Large intestine (tissue), 3 donors: ENCODE results near the gene TMEM40. TPM values are rescaled to one million over a fixed set of nuclear protein-coding genes. Genes with fewer than 3 reads are reported as not detected.
"Not testable (repeated sequence)": the region's sequence is repeated elsewhere in the genome, so short reads cannot be mapped to it uniquely, and the experiment has no call there.

Experiments used
- DNase-seq, 2 donors: peaks; one replicate each; pipeline versions ENCODE4 v3.0.0 to v3.0.0-alpha.2; 2013
- H3K27ac ChIP-seq: one replicate; pipeline ENCODE4 v1.5.1; 2013; ENCODE audit warnings: low read length
- H3K27me3 ChIP-seq: 2 replicates; pipeline ENCODE4 v1.6.1; 2013; ENCODE audit warnings: low read length; ENCODE audit not compliant: control insufficient read depth, insufficient read depth
- H3K36me3 ChIP-seq: 2 replicates; pipeline ENCODE4 v1.6.1; 2013; ENCODE audit warnings: low read length; ENCODE audit not compliant: control insufficient read depth, insufficient read depth
- H3K4me1 ChIP-seq: one replicate; pipeline ENCODE4 v1.6.1; 2013; ENCODE audit warnings: low read length; ENCODE audit not compliant: control insufficient read depth, insufficient read depth
- H3K4me3 ChIP-seq: one replicate; pipeline ENCODE4 v1.5.1; 2013; ENCODE audit warnings: low read length
- H3K9me3 ChIP-seq: one replicate; pipeline ENCODE4 v1.6.1; 2013; ENCODE audit warnings: mild to moderate bottlenecking, low read depth, low read length, moderate library complexity; ENCODE audit not compliant: control insufficient read depth
- WGBS: methylation state at CpG from one replicate; pipeline ENCODE4 v1.1.5; 2013; ENCODE audit warnings: low lambda C conversion rate; ENCODE audit not compliant: insufficient coverage; 5-methylcytosine and 5-hydroxymethylcytosine counted together
- polyA plus RNA-seq: library from polyadenylated mRNA; unstranded; fragments of 120-200 nt; gene quantifications from one replicate; pipeline ENCODE4 v1.2.1, GENCODE V29; 2013

TMEM40 gene
- polyA plus RNA-seq, 1 donor, result 0.10 TPM

DNA sequence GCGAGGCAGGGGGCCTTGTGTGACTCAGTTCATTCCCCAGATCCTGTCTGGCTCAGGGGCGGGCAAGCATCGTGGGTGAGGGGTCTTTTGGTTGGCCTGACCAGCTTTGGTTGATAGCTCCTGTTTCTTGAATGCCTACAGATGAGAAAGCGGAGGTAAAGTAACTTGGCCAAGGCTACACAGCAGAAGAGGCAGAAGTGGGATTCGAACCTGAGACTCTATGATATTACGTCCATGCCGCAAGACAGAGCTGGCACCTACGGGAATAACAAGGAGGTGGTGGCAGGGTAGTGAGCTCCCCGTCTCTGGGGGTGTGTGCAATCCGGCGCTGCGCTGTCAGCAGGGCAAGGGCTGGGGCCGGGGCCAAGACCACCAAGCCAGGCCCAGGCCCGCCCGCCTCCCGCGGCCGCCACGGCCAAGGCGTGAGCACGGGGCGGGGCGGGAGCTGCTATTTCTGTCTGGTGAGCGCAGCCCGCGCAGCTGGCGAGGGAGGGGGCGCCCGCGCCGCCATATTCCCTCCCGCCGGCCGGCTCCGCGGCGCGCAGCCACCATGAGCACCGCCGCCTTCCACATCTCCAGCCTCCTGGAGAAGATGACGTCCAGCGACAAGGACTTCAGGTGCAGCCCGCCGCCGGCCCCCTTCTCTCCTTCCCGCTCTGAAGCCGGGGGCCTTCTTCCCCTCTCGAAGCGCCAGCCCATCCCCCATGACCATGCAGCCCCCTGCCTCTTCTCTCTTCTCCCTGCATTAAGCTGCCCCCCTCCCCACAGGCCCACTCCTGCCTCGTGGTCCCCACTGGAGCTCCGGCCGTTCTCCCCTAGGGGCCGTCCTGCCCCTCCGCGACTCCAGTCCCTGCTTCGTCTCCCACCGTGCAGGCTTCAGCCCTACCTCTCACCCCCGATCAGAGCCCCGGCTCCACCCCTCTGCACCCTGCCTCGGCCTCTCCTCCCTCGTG is 37.4 kb upstream of the TMEM40 start, which contains the start of gene CAND2:
Gene CAND2, plus strand, starts transcription at position 510 of the 953 bp plus-strand sequence. Its CDS starts 41 bp downstream, at position 551.
- H3K27ac ChIP-seq, result peak within 1 kb of the TSS; percentile 8
- no peaks in the 10 kb centered on the region for H3K36me3 ChIP-seq
- H3K4me1 ChIP-seq, result no peaks in the 10 kb centered on the region
- H3K9me3 ChIP-seq, result no peaks in the 10 kb centered on the region
- DNase-seq, result peak; percentile 41 to 64
- H3K27me3 ChIP-seq, result peaks cover 7% of the 10 kb centered on the region
- peak within 1 kb of the TSS; percentile 50 for H3K4me3 ChIP-seq
- 0% methylated on average over 4 of the region's 61 CpGs for WGBS

DNA sequence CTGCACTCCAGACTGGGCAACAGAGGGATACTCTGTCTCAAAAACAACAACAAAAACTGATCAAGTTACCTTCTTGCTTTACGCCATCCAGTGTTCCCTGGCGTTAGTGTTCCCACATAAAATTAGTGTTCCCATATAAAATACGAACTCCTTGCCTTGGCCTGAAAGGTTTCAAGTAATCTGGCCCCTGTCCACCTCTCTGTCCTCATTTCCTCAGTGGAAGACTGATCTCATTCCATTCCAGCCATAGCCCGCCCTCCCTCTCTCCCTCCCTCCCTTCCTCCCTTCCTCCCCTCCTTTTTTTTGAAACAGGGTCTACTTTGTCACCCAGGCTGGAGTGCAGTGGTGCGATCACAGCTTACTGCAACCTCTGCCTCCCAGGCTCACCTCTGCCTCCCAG is 34.6 kb upstream of the TMEM40 start:
- no peaks in the 10 kb centered on the region for H3K36me3 ChIP-seq
- H3K4me1 ChIP-seq, result no peaks in the 10 kb centered on the region
- no CpG with 5 or more reads among the region's 5 CpGs for WGBS
- no peaks in the 10 kb centered on the region for H3K9me3 ChIP-seq
- H3K4me3 ChIP-seq, result no peak overlapping the region
- no peak for DNase-seq
- no peak overlapping the region for H3K27ac ChIP-seq
- H3K27me3 ChIP-seq, result peaks cover 7% of the 10 kb centered on the region

DNA sequence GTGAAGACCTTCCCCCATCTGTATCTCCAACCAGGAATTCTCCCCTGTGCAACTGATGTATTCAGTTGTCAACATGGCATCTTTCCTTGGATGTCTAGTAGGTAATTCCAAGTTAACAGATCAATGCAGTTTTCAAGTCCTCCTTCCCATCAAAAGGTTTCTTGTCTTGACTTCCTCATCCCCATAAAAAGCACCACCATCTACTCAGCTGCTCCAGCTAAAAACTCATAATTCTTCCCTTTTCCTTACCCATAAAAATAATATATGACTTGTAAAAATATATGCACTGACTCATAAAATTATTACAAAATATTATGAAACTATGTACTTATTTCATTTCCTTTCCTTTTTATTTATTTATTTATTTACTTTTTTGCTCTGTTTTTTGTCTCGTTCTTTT is 32.4 kb upstream of the TMEM40 start:
- H3K36me3 ChIP-seq, result no peaks in the 10 kb centered on the region

DNA sequence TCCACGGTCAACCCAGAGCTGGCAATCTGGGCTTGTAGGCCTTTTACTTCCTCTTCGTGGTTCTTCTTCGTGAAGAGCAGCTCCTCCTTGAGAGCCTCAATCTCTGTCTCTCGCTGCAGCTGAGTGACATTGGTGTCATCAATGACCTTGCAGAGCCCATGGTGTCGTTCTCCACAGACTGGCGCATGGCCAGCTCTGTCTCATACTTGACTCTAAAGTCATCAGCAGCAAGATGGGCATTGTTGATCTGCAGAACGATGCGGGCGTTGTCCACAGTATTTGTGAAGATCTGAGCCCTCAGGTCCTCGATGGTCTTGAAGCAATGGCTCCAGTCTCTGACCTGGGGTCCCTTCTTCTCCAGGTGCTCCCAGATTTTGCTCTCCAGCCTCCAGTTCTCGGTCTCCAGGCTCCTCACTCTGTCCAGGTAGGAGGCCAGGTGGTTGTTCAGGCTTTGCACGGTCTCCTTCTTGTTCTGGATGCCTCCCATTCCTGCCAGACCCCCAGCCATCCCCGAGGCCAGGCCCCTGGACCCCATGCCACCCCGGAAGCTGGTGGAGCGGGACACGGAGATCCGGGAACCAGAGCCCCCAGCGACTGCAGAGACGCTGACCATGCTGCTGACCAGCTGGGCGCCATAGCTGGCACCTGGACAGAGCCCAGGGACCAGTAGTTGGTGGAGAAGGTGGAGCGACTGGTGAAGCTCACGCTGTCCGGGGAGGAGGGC is 29.1 kb upstream of the TMEM40 start:
- H3K4me1 ChIP-seq, DNase-seq, H3K27me3 ChIP-seq, H3K27ac ChIP-seq, H3K36me3 ChIP-seq, H3K4me3 ChIP-seq, H3K9me3 ChIP-seq: not testable (repeated sequence)
- WGBS, result no CpG with 5 or more reads among the region's 23 CpGs

More for the DNA sequence above, 32.4 kb upstream of the TMEM40 start:
- H3K27me3 ChIP-seq, result peaks cover 7% of the 10 kb centered on the region
- H3K4me1 ChIP-seq, result no peaks in the 10 kb centered on the region
- 83% methylated on average over 1 of the region's 1 CpG for WGBS
- no peaks in the 10 kb centered on the region for H3K9me3 ChIP-seq
- H3K4me3 ChIP-seq, result no peak overlapping the region
- H3K27ac ChIP-seq, result no peak overlapping the region
- no peak for DNase-seq

DNA sequence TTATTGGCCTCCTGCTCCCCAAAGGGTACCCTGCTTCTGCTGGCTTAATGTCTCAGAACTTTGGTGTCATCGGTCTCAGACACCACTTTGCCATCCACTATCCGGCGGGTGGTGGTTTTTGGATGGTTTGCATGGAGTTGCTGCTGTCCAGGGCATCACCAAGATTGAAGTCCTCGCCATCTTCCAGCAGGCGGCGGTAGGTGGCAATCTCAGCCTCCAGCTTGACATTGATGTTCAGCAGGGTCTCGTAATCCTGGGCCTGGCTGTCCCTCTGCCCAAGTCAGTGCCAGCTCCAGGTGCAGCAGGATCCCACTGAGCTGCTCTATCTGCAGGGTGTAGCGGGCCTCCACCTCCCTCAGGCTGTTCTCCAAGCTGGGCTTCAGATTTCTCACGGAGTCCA is 28.3 kb upstream of the TMEM40 start:
- not testable (repeated sequence) for H3K27ac ChIP-seq, DNase-seq, H3K36me3 ChIP-seq, H3K4me3 ChIP-seq, H3K4me1 ChIP-seq, H3K9me3 ChIP-seq, H3K27me3 ChIP-seq
- WGBS, result no CpG with 5 or more reads among the region's 9 CpGs

DNA sequence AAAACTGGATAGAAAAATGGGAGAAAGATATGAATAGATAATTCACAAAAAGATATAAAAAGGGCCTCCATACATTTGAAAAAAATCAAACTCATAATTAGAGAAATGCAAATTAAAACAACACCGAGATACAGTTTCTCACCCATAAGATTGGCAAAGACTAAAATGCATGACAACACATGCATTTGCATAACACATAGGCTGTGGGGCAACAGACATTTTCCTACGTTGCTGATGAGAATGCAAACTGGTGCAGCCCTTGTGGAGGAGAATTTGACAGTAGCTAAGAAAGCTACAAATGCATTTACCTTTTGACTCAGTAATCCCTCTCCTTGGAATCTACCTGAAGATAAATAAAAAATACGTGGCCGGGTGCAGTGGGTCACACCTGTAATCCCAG is 26.0 kb upstream of the TMEM40 start:
- Histone ChIP-seq H3K4me1 (no peaks in the 10 kb centered on the region), H3K36me3 (no peaks in the 10 kb centered on the region), H3K9me3 (no peaks in the 10 kb centered on the region), H3K27me3 (peaks cover 4% of the 10 kb centered on the region), H3K4me3 (no peak overlapping the region), H3K27ac (no peak overlapping the region)
- WGBS, result 40% methylated on average over 1 of the region's 4 CpGs
- DNase-seq, result no peak

DNA sequence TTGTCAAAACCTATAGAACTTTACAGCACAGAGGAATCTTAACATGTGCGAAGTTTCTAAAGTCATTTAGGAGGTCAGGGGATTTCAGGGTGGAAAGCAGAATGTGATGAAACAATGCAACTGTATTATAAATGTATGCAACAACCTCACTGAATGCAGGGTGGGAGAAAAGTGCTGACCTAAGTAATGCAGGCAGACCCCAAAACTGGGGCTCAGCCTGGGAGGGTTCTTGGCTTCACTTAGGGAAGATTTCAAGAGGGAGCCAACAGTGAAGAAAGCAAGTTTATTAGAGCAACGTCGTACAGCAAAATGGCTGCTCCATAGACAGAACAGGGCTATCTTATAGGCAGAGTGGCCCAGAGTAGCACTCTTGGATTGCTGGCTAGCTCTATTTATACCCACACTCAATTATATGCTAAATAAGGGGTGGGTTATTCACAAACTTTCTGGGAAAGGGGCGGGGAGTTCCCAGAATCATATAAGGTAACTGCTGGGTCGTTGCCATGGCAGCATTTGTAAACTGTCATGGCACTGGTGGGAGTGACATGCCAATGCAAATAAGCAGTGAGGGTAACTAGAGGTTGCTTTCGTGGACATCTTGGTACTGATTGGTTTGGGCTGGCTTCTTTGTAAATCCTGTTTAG is 23.2 kb upstream of the TMEM40 start:
- H3K9me3 ChIP-seq, result no peaks in the 10 kb centered on the region

DNA sequence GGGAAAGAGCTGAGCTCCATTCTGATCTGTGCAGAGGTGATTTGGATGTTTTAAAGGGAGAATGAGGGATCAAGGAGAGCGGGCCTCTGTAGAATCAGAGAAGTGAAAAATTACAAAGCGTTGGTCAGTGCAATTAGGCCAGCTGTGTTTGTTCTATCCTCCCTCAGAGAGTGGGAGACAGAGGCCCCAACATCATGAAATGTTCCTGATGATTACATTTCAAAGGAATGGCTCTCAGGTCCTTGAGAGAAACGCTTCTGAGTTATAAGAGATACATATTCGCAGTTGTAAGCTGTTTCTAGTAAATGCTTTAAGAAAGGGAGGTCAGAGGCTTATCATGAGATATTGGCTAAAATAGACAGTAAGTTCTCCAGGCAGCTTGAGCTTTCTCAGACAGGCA is 21.7 kb upstream of the TMEM40 start:
- Histone ChIP-seq H3K27ac (no peak overlapping the region), H3K4me3 (no peak overlapping the region), H3K4me1 (no peaks in the 10 kb centered on the region), H3K9me3 (no peaks in the 10 kb centered on the region), H3K36me3 (no peaks in the 10 kb centered on the region), H3K27me3 (peaks cover 4% of the 10 kb centered on the region)
- no peak for DNase-seq
- WGBS, result 49% methylated on average over 3 of the region's 4 CpGs

More for the DNA sequence above, 23.2 kb upstream of the TMEM40 start:
- H3K27ac ChIP-seq, result no peak overlapping the region
- DNase-seq, result no peak
- no peak overlapping the region for H3K4me3 ChIP-seq
- no peaks in the 10 kb centered on the region for H3K36me3 ChIP-seq
- no peaks in the 10 kb centered on the region for H3K4me1 ChIP-seq
- peaks cover 4% of the 10 kb centered on the region for H3K27me3 ChIP-seq
- WGBS, result no CpG with 5 or more reads among the region's 6 CpGs

DNA sequence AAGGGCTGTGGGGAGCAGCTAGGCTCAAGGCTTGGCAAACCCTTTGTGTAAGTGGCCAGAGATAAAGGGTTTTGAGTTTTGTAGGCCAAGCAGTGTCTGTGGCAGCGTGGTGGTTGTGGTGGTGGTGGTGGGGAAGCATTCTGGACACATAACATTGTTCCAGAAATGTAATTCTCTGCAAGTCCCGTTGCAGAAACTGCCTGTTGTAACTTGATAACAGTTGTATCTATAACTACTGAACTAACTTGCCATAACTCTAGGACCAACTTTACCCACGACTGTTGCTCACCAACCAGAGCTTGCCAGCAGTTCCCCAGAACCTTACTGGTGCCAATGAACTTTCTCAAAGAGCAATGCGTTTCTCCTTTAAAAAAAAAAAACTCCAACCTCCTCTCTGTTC is 18.1 kb upstream of the TMEM40 start:
- no CpG with 5 or more reads among the region's 4 CpGs for WGBS
- Histone ChIP-seq H3K27ac (no peak overlapping the region), H3K4me3 (no peak overlapping the region), H3K27me3 (no peaks in the 10 kb centered on the region), H3K36me3 (no peaks in the 10 kb centered on the region), H3K4me1 (no peaks in the 10 kb centered on the region), H3K9me3 (no peaks in the 10 kb centered on the region)
- no peak for DNase-seq

DNA sequence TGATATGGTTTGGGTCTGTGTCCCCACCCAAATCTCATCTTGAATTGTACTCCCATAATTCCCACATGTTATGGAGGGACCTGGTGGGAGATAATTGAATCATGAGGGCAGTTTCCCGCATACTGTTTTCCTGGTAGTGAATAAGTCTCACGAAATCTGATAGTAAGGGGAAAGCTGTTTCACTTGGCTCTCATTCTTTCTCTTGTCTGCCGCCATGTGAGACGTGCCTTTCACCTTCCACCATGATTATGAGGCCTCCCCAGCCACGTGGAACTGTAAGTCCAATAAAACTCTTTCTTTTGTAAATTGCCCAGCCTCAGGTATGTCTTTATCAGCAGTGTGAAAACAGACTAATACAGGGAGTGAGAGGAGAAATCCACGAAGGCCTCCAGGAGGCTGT is 16.9 kb upstream of the TMEM40 start:
- no CpG with 5 or more reads among the region's 6 CpGs for WGBS
- not testable (repeated sequence) for DNase-seq

More for the DNA sequence above, 16.9 kb upstream of the TMEM40 start:
- H3K36me3 ChIP-seq, H3K4me1 ChIP-seq, H3K4me3 ChIP-seq, H3K9me3 ChIP-seq, H3K27ac ChIP-seq, H3K27me3 ChIP-seq: not testable (repeated sequence)
